Fibroblast of lung (primary cell): Measurements from ENCODE around the gene CFH. TPM values are rescaled to one million over a fixed set of nuclear protein-coding genes. Genes with fewer than 3 reads are reported as not detected.

Source experiments
- DNase-seq, 2 donors: peaks; one replicate each; pipeline versions ENCODE4 v3.0.0 to v3.0.0-alpha.2; 2010; ENCODE audit warnings: low read depth in 2 of 2
- H2AFZ ChIP-seq: 2 replicates; pipeline ENCODE4 v1.5.1; 2012; ENCODE audit warnings: low read length, control low read depth, inconsistent platforms
- H3K27ac ChIP-seq: 2 replicates; pipeline ENCODE4 v1.5.1; 2011; ENCODE audit warnings: low read length, control low read depth; ENCODE audit not compliant: insufficient read depth
- H3K27me3 ChIP-seq: 2 replicates; pipeline ENCODE4 v1.5.1; 2011; ENCODE audit warnings: mild to moderate bottlenecking, low read length; ENCODE audit not compliant: control insufficient read depth, insufficient read depth
- H3K36me3 ChIP-seq: 2 replicates; pipeline ENCODE4 v1.5.1; 2011; ENCODE audit warnings: low read length; ENCODE audit not compliant: control insufficient read depth, insufficient read depth
- H3K4me1 ChIP-seq: 2 replicates; pipeline ENCODE4 v1.5.1; 2011; ENCODE audit warnings: low read length; ENCODE audit not compliant: control insufficient read depth, insufficient read depth; ENCODE audit errors: extremely low read depth
- H3K4me2 ChIP-seq: 2 replicates; pipeline ENCODE4 v1.5.1; 2011; ENCODE audit warnings: low read length, control low read depth; ENCODE audit not compliant: insufficient read depth; ENCODE audit errors: extremely low read depth
- H3K4me3 ChIP-seq, 4 experiments: fragments of 200-600 bp in 1 of 4; sonication (generic) in 1 of 4; replicated peaks in 1 of 4; 2 replicates each; pipeline ENCODE4 v1.5.1; 2011 to 2016; ENCODE audit warnings: low read length in 4 of 4, low read depth in 3 of 4, mild to moderate bottlenecking in 3 of 4, control low read depth in 2 of 4, inconsistent platforms in 1 of 4, mixed read lengths in 1 of 4; ENCODE audit not compliant: insufficient read depth in 1 of 4; ENCODE audit errors: control extremely low read depth in 1 of 4
- H3K79me2 ChIP-seq: 2 replicates; pipeline ENCODE4 v1.5.1; 2012; ENCODE audit warnings: mild to moderate bottlenecking, low read length, inconsistent platforms; ENCODE audit not compliant: control insufficient read depth, insufficient read depth
- H3K9ac ChIP-seq: 2 replicates; pipeline ENCODE4 v1.5.1; 2011; ENCODE audit warnings: mild to moderate bottlenecking, low read length, control low read depth; ENCODE audit not compliant: insufficient read depth
- H3K9me3 ChIP-seq: 2 replicates; pipeline ENCODE4 v1.5.1; 2012; ENCODE audit warnings: low read depth, low read length; ENCODE audit not compliant: control insufficient read depth, insufficient read depth
- H4K20me1 ChIP-seq: 2 replicates; pipeline ENCODE4 v1.5.1; 2011; ENCODE audit warnings: low read length; ENCODE audit not compliant: control insufficient read depth, insufficient read depth; ENCODE audit errors: extremely low read depth
- EZH2 ChIP-seq: IDR thresholded peaks from 2 replicates; pipeline ENCODE4 v1.5.1; 2012; ENCODE audit warnings: low read length, control low read depth, mild to moderate bottlenecking; ENCODE audit errors: missing control alignments
- polyA plus RNA-seq, 2 donors: library from polyadenylated mRNA; depleted of rRNA in 1 of 2; stranded (reverse) in 1 of 2; unstranded in 1 of 2; fragments of >200 nt; gene quantifications; 2 replicates each; pipeline ENCODE4 v1.2.1, GENCODE V29; 2011 to 2012; ENCODE audit warnings: missing spikeins in 1 of 2
- total RNA-seq: library from RNA; depleted of rRNA; stranded (reverse); fragments of >200 nt; gene quantifications from 2 replicates; pipeline ENCODE4 v1.2.1, GENCODE V29; 2014
- TF ChIP-seq, protein P1 (sequence below), 2 donors: IDR thresholded peaks in 1 of 2; conservative IDR thresholded peaks in 1 of 2; 1 replicate in 1 of 2; 2 replicates in 1 of 2; pipeline ENCODE4 v1.5.1; 2011 to 2012; ENCODE audit warnings: low read length in 2 of 2, control low read depth in 1 of 2, inconsistent platforms in 1 of 2, low read depth in 1 of 2, mild to moderate bottlenecking in 1 of 2

Gene CFH
- total and polyA plus RNA-seq, 2 donors (not counting 1 experiment from before 2014, with no cell fraction given) = 83.0 to 237 TPM

DNA sequence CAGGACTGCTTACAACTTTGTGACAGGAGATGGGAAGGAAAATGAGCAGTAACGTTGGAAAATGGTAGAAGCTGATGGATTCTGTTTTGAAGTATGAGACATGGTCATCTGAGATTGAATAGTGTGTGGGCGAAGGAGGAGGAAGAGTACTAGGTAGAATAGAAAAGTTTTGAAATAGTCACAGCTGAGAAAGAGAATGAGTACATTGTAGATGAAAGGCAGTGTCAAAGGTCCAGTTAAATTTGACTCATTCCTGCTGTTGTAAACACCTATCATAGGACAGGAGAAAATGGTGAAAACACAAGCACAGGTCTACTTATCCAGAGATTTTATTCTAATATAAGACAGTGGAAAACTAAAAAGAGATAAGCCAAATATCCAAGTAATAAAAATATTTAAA, 66.0 kb downstream of the CFH start:
- Histone ChIP-seq H2AFZ (no peak overlapping the region), H3K4me3 (no peak overlapping the region), H3K79me2 (no peaks in the 10 kb centered on the region), H3K27me3 (no peaks in the 10 kb centered on the region), H3K27ac (no peak overlapping the region), H3K9me3 (no peaks in the 10 kb centered on the region), H3K36me3 (no peaks in the 10 kb centered on the region), H4K20me1 (no peaks in the 10 kb centered on the region), H3K4me1 (no peaks in the 10 kb centered on the region), H3K9ac (no peak overlapping the region), H3K4me2 (no peak overlapping the region)
- TF ChIP-seq, protein P1, sequence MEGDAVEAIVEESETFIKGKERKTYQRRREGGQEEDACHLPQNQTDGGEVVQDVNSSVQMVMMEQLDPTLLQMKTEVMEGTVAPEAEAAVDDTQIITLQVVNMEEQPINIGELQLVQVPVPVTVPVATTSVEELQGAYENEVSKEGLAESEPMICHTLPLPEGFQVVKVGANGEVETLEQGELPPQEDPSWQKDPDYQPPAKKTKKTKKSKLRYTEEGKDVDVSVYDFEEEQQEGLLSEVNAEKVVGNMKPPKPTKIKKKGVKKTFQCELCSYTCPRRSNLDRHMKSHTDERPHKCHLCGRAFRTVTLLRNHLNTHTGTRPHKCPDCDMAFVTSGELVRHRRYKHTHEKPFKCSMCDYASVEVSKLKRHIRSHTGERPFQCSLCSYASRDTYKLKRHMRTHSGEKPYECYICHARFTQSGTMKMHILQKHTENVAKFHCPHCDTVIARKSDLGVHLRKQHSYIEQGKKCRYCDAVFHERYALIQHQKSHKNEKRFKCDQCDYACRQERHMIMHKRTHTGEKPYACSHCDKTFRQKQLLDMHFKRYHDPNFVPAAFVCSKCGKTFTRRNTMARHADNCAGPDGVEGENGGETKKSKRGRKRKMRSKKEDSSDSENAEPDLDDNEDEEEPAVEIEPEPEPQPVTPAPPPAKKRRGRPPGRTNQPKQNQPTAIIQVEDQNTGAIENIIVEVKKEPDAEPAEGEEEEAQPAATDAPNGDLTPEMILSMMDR (conservative IDR thresholded peaks at IDR 0.05 in 1 of 2, IDR thresholded peaks at IDR 0.05 in 1 of 2; ENCODE audit: low read depth in 1 of 2, low read length in 2 of 2) = no peak
- no peak for TF ChIP-seq EZH2
- no peak for DNase-seq

DNA sequence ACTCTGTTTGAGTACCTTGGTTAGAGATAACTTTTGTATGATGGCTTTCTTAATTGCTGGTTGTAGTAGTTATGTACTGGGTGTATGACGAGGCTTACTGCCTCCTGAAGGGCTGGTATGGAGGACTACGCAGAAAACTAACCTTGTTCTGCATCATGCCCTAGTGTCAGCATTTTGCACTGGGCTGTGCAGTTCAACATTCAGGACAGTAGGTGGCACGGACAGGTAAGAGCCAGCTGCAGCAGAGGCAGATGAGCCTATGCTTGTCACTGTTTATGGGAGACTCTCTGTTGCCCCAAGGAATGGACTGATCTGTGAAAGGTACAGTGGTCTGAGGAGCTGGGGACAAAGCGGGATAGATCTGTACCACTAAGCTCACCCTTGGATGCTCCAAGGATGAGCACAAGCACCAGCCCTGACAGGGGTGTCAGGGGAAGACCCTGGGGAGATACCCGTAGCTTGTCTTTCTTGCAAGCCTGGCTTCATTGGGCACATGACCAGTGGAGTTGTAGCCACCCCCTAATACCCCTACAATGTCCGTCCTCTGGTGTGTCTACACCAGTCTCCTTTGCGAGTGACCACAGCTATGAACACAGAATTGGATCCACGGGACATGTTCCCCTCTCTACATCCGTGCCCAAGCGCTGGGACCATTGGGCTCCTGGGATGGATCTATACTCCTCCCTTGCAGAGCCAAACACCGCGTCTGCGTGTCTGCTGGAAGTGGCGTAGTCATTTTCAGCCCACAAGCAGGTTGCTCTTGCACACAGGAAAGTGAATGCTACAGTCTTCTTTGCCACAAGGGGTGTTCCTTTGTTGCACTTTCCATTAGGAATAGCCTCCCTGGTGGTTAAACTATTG, 71.7 kb downstream of the CFH start:
- Histone ChIP-seq H3K4me1 (no peaks in the 10 kb centered on the region), H3K36me3 (no peaks in the 10 kb centered on the region), H3K9ac (no peak overlapping the region), H2AFZ (no peak overlapping the region), H3K27me3 (no peaks in the 10 kb centered on the region), H3K4me3 (no peak overlapping the region), H3K79me2 (no peaks in the 10 kb centered on the region), H4K20me1 (no peaks in the 10 kb centered on the region), H3K4me2 (no peak overlapping the region), H3K9me3 (no peaks in the 10 kb centered on the region), H3K27ac (no peak overlapping the region)
- peak in 1 of 2 donors; percentile 3 for DNase-seq
- no peak for TF ChIP-seq EZH2
- TF ChIP-seq, protein P1 (conservative IDR thresholded peaks at IDR 0.05 in 1 of 2, IDR thresholded peaks at IDR 0.05 in 1 of 2; ENCODE audit: low read depth in 1 of 2, low read length in 2 of 2) = peak; percentile 43 to 50

DNA sequence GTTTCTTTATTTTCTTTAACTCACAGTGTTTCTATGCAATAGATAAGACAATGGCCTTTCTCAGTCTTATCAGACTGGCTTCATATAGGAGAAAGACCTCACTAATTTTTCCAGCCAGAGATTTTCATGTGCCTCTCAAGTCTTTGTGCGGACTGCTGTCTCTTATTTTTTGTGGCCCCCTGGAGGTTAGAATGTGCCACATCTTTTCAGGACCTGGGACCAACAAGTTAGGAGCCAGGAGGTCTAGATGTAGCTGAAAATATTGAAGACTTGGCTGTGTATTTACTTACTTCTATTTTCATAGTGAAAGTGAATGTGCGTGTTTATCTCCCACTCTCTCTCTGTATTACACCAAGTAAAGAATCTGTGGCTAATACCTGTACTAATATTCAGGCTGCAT, 80.7 kb downstream of the CFH start:
- no peak for DNase-seq
- Histone ChIP-seq H3K4me2 (no peak overlapping the region), H3K4me1 (no peaks in the 10 kb centered on the region), H2AFZ (no peak overlapping the region), H3K9me3 (no peaks in the 10 kb centered on the region), H4K20me1 (no peaks in the 10 kb centered on the region), H3K27ac (no peak overlapping the region), H3K79me2 (no peaks in the 10 kb centered on the region), H3K36me3 (no peaks in the 10 kb centered on the region), H3K27me3 (no peaks in the 10 kb centered on the region), H3K4me3 (no peak overlapping the region), H3K9ac (no peak overlapping the region)
- TF ChIP-seq, protein P1 (conservative IDR thresholded peaks at IDR 0.05 in 1 of 2, IDR thresholded peaks at IDR 0.05 in 1 of 2; ENCODE audit: low read depth in 1 of 2, low read length in 2 of 2) = no peak
- no peak for TF ChIP-seq EZH2
